HG02840 (cell line): ENCODE measurements around the gene GTPBP4.

ENCODE experiments used
- ATAC-seq: cut with Tn5 transposase; IDR thresholded peaks from one replicate; pipeline ENCODE4 v1.9.1; 2021; ENCODE audit warnings: mild to moderate bottlenecking, moderate library complexity, moderate number of reproducible peaks; ENCODE audit not compliant: unreplicated experiment, low FRiP score

GTPBP4 gene

DNA sequence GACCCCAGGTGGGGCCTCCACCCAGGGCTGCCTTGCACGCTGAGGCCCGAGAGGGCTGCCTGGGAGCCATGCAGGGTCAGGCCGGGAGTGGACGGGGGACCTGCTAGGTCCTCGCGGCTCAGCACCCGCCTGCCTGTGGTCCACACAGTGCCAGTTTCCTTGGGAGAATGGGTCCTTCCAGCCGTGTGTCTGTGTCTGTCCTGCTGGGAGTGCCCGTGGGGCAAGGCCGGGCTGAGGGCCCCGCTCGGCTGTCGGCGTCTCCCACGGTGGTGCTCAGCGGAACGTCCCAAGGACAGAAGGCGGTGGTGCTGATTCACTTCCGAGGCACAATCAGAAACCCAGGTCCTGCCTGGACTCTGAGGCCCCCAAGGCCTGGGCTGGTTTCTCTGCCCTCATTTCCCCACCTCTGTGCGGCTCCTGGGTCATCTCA lies 23.2 kb upstream of the GTPBP4 start:
- ATAC-seq: no peak

DNA sequence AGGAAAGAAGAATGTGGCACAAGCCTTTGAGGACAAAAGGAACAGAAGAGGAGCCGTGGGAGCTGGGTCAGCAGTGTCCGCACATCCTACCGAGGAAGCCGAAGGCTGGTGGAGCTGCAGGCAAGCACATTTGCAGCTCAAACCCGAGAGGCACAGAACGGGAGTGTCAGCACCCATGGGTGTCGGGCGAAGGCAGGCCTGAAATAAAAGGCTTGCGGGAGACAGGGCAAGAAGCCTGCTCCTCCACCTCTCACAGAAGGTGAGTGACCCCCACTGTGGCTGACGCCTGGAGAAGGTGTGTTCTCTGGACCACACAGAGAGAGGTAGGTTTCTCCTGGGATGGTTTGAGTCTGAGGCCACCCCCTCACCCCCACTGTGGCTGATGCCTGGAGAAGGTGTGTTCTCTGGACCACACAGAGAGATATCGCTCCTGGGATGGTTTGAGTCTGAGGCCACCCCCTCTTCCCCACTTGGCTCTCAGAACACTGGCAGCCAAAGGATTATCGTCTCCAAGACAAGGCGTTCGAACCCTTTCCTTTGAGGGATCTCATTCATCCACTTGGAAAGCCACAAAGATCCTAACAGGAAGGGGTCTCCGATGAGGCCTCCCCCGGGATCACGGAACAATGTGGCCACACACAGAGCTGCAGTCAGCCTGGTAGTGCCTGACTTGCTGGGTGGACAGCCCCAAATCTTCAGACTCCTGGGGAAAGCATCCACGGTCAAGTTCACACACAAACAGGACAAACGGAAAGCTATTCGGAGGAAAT lies 21.6 kb upstream of the GTPBP4 start:
- no peak for ATAC-seq

DNA sequence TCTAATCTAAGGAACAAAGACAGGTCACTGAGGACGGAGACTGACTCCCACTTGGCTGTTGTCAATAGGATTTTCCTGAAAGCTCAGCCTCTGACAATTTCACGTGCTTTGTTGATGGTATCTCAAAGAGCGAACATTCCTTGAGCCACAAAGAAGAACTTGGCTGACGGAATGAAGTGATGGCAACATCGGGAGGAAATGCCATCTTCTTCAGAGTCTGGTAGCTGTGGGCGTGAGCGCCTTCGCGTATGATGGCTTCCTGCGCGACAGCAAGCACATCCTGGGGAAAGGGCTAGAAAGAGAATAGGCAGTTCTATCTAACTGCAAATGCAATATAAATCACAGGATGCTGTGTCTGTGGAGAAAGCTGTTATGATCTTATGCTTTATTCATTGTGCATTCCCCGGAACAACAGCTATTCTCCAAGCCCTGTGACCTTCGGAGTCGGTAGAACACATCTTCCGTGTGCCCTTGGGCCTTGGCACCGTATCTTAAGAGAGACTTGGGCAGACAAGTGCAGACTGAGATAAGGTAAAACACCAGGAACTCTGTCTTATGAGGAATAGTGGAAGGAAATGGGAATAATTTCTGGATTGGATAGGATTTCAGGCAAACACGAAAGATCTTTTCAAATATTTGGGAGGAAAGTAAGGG lies 19.6 kb upstream of the GTPBP4 start:
- ATAC-seq: no peak

DNA sequence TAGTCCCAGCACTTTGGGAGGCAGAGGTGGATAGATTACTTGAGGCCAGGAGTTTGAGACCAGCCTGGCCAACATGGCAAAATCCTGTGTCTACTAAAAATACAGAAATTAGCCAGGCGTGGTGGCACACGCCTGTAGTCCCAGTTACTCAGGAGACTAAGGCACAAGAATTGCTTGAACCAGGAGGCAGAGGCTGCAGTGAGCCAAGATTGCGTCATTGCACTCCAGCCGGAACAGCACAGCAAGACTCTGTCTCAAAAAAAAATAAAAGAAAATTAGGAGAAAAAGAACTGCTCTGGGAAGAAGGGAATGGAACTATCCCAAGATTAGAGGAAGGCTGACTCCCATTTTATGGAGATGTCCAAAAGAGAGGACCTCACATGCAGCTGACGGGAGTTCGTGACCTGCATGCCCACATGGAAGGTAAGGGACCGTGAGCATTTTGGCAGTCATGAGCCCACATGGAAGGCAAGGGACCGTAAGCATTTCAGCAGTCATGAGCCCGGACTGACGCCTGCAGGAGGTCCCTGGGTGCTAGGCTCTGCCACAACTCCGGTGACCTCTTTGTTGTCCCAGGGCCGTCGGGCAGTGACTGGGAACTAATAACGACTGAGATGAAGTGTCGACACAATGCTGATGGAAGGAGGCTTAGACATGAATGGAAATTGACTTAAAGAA lies 18.6 kb upstream of the GTPBP4 start:
- no peak for ATAC-seq

DNA sequence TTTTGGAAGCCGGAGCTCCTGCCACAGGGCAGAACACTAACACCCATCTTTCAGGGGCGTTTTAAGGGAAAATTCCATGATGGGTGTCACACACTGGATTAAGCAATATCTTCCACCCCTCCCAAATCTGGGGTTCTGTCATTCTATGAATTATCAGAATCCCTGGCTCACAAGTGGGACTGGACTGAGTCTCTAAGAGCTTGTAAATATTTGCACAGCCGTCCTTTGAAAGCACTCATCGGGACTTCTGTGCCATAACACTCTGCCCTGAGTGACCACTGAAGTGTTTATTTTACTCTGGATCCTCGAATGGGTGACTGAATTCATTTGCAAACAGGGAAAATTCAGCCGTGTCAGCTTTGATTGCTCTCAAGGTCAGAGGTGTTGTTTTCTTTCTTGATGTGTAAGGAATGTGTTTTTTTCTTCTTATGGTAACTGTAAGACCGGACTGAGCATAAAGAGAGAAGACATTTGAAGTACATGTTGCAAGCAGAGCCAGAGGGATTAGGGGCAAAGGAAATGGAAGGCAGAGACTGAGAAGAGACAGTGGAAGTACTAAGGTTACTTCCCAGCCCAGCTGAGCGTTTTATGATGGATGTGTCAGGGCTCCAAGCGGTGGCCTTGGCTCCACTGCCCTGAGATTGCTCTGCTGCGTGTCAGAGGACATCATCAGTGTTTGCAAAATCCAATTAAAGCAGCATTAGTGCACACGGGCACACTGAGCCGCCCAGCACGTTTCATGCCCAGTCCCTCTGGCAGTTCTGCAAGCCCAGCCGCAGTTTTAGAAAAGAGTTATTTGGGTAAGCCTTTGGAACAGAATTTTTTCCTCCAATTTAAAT lies 17.7 kb upstream of the GTPBP4 start:
- no peak for ATAC-seq

DNA sequence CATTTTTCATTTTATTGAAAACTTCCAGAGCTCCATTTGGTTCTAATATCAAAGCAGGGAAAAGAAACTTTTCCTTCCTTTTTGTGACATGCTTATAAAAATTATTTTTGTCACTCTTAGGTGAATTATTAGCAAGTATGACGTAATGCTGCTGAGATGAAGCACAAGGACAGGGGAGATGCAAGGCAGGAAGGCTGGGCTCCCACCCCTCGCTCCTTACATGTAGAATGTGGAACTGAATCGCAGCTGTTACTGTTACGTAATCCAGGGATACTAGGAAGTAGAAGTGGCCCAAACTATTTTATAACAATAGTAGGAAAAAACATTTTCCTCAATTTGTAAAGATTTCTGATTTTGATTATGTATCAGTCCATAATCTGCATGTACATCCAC lies 17.1 kb upstream of the GTPBP4 start:
- ATAC-seq: no peak

DNA sequence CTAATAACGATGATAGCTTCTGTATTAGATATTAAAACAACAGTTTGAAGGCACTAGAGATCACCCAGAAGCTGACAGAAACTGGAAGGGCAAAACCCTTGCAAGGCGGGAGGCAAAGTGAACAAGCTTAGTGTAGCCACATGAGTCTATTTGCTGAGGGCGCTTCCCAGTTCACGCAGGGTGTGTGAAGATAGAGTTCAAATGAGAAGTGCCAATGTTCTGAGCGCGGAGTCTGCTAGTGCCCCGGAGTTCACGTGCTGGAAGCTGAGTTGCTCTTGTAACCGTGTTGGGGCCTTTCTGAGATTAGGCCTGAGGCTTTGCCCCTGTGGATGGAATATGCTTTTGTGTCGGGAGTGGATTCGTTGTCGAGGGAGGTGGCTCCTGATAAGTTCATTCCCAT lies 16.6 kb upstream of the GTPBP4 start:
- no peak for ATAC-seq

DNA sequence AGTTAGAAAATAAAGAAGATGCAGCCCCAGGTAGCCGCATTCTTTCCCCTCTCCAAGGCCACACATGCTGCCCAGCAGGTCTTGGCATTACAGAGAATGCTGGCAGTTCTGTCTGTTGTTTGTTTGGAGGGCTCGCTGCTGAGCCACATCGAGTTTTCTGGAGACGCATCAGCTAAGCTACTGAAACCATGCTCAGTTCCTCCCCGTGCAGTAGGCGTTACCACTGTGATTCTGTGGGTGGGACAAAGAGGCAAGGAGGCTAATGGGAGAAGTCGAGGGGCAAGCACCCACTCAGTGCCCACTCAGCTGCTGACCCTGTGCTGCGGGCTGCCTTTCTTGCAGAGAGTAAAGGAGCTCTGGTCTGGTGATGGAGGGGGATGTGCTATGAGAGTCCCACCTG lies 15.5 kb upstream of the GTPBP4 start:
- no peak for ATAC-seq

DNA sequence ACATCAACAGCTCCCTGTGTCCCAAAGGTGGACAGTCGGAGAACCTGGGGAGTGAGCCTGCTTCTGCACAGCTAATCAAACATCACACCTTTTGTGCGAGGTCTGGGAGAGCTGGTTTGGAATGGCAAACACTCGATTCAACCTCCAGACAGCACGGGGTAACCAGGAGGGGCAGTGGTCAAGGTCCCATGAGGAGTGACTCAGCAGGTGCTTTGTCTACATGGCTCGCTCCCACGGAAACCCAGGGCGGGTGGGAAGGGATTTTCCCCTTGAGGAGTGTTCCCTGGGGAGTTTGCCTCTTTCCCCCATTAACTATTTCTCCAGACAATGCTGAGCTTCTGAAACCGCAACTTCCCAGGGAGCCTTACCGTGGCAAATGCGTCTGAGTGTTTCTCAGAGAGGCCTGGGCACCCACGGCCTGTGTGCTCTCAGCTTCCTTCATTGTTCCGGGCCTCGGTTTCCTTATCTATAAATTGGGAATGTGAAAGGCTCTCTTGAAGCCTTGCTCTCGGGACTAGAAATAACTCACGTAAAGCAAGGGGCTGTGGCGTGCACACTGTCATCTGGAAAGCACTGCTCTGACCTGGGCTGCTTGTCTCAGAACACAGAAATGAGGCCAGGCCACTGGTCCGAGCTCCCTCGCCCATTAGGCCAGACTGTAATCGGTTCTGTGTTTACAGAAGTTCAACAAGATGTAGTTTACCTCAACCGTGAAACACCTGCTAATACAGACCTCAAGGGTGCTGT lies 14.0 kb upstream of the GTPBP4 start:
- no peak for ATAC-seq

DNA sequence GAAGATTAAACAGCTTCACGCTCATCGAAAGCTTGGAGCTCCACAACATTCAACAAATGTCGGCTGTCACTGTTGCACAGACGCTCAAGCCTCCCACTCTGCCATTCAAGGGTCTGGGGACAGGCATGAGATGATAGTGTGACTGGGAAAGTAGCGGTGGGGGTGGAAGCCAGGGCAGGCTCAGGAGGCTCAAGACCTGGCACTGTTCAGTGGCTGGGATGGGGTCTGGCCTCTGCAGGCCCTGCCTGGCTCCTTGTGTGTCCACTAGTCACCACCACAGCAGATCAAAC lies 13.5 kb upstream of the GTPBP4 start:
- no peak for ATAC-seq

DNA sequence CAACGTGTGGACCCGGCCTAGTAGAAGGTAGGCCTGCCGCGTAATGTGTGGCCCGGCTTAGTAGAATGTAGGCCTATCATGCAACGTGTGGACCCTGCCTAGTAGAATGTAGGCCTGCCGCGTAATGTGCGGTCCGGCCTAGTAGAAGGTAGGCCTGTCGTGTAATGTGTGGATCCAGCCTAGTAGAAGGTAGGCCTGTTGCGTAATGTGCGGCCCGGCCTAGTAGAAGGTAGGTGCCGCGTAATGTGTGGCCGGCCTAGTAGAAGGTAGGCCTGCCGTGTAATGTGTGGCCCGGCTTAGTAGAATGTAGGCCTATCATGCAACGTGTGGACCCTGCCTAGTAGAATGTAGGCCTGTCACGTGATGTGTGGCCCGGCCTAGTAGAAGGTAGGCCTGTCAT lies 11.9 kb upstream of the GTPBP4 start:
- no peak for ATAC-seq

DNA sequence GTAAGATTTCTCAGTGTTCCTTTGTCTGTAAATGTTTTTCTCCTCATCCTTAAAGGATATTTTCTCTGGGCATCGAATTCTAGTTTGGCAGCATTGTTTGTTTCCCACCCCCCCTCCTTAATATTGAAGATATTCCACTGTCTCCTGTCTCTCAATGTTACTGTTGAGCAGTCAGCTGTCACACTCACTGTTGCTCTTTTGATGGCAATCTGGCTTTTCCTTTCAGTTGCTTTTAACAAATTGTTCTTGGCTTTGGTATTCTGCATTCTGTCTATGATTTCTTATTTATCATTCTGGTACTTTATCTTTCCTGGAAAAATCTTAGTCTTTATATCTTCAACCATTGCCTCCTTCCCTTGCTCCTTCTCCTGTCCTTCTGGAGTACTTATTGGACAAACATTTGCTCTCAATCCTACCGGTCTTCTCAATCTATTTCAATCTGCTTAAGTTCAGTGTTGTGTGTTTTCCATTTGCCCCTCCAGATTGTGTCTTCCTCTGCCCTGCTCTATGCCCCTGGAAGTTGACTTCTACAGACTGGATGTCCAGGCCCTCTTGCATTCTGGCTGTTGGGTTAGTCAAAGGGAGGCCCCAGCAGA lies 9.3 kb upstream of the GTPBP4 start:
- no peak for ATAC-seq

DNA sequence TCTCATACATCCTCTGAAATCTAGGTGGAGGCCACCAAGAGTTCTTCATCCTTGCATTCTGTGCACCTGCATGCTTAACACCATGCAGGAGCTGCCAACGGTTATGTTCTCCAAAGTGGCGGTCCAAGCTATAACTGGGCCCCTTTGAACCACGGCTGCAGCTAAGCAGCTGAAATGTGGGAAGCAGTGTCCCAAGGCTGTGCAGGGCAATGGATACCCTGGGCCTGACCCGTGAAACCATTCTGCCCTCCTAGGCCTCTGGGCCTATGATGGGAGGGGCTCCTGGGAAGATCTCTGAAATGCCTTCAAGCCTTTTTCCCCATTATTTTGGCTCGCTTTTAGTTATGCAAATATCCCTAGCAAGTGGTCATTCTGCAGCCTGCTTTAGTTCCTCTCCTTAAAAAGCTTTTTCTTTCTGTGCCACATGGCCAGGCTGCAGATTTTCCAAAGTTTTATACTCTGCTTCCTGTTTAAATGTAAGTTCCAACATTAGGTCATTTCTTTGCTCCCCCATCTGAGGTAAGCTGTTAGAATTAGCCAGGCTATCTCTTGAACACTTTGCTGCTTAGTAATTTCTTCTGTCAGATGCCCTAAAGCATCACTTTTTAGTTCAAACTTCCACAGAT lies 7.7 kb upstream of the GTPBP4 start:
- ATAC-seq: no peak

DNA sequence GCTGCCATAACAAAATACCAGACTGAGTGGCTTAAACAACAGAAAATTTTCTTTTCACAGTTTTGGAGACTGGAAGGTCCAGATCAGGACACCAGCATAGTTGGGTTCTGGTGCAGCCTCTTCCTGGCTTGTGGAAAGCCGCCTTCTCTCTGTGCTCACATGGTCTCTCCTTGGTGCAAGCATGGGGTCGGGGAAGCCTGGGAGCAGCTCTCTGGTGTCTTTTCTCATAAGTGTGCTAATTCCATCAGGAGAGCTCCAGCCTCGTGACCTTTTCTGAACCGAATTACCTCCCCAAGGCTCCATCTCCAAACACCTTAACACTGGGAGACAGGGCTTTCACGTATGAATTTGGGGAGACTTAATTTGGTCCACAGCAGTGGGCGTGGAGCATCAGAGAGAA lies 4.8 kb upstream of the GTPBP4 start:
- no peak for ATAC-seq

DNA sequence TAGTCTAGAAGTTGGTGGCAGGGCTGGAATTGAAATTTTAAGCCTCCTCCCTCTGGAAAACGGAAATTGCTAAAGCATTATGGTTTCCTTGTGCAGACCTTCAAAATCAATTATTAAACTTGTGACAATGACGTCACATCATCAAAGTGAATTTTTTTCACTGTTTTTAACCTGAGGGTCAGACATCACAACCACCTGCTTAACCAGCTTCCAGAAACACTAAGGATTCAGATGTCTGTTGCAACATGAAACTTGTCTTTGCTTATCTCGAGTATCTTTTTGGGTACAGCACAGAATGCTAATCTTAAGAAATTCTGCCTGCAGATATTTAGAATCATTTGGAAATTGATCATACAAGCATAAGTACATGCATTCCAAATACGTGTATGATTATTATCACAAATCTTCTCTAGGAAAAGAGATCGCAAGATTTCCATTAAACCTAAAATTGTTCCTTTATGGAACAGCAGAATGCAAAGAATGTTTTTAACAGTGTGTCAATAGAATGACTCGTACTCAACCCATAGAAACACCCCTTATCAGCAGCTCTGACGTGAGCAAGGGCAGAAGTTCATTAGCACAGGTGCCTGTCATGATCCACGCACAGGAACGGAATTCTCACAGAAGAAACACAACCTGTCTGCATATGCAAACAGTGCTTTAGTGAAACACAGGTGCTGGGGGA lies 4.1 kb upstream of the GTPBP4 start:
- ATAC-seq: no peak

DNA sequence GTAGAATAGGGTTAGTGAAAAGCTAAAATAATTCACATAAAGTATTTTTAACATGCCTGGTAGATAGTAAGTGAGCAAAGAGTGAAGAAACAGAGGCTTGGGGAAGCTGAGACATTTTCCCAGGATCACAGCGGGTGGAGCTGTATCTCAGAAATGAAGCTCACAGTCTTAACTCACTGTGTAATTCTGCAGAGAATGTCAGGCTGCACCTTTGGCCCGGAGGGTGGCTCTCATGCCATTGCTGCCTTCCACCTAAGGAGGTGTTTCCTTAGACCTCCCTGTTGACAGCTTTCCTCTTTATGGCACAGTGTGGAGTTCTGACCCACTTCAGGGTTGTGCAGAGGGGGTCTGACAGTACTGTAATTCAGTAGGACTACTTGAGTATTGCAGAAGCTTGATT lies 2.9 kb upstream of the GTPBP4 start:
- ATAC-seq: no peak

DNA sequence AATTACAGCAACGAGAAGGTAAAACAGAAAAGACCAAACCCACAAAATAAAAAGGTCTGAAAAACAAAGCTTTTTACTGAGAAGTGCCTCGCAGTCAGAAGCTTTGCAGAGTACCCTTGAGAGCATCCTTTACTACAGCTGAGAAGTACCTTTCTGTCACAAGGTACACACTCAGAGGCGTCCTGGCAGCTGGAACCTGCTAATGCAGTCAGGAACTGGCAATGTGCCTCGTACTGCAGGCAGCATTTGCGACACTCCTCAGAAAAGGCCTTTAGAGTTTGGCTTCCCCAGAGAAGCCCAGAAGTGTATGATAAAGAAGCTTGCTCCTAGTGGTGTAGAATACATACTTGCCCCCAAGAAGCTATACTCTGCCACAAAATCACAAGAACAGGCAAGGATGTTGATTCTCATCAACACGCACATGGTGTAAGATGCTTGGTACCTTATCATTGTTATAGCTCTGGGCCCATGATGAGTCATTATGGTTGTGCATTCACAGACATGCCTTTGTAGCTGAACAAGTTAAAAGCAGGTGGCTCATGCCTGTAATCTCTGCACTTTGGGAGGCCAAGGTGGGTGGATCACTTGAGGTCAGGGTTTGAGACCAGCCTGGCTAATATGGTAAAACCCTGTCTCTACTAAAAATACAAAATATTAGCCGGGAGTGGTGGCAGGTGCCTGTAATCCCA lies 2.0 kb upstream of the GTPBP4 start:
- ATAC-seq: no peak

DNA sequence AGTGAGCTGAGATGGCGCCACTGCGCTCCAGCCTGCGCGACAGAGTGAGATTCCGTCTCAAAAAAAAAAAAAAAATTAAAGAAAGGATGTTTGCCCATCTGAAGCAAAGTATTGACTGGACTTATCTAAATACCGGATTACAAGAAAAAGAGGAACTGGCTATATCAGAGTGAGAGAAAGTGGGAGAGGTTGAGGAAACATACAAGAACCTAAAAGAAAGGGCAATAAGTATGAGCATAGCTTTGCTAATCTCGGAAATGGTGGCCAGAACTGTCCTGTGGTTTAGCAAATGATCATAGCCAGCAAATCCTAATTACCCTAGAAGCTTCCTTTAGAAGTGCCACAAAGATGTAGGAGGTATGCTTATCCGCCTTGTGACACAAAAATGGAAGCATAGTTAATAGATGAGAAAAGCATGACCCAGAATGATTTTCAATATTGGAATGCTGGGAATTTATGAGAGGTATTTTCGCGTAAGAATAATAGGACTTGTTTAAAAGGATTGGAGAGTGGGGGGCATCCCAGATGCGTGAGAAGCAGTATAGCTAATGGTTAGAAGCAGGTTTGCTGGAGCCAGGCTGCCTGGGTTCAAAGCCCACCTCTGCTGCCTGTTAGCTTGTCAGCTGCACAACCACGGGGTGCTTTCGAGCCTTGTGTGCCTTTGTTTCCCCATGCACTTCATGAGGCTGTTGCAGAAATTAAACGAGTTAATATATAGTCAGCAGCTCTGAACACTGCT lies 1.2 kb upstream of the GTPBP4 start:
- no peak for ATAC-seq
